Fibroblast of skin of left biceps (primary cell): ENCODE results near the gene ZNF654.
A peak's percentile ranks its signal among the peaks of the same experiment; 100 is the strongest.
"Not testable (repeated sequence)": the region's sequence is repeated elsewhere in the genome, so short reads cannot be mapped to it uniquely, and the experiment has no call there.

ENCODE experiments used
- DNase-seq, 2 experiments: peaks; one replicate each; pipeline ENCODE4 v3.0.0-alpha.2; 2013; ENCODE audit warnings: low read depth in 2 of 2

Gene ZNF654

GRCh38 chr3:88059380-88060170, 520 bp downstream of the ZNF654 start:
- no peak for DNase-seq

GRCh38 chr3:88061746-88062145, 2.7 kb downstream of the ZNF654 start:
- no peak for DNase-seq

DNA sequence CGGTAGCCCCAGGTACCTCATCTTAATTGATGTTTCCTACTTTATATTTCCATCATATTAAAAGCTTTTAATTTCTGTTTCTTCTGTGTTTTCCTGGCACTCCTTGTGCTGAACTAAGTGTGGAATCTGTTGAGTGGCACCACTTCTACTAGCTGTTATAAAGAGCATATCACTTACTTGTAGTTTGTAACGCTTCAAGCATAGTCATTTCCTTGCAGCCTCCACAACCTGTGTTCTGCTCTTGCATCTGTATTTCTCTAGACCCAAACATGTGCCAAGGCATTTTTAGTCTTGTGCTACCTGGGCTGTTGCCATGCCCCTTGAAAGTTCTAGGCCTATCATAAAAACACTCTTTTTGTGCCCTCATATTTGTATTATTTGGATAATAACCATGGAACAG, 16.0 kb downstream of the ZNF654 start:
- no peak for DNase-seq

- DNase-seq: no peak
These were observed 16.4 kb downstream of the ZNF654 start for GRCh38 chr3:88075497-88075896.

DNA sequence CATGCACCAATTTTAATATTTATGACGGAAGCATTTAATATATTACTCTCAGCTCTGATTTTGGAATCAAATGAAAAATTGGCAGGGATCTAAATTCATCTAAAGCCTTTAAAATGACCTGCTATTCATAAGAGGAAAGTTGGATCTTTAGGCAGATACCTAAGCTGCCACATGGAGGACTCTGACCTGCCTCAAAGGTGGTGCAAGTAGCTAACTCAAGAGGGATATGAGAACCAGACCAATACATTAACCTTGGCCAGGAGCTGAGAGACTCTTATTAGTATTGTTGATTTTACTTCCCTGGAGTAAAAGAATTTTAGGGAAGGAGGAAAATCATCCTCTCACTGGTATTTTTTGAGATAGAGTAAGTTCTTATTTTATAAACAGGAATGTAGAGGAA, 17.7 kb downstream of the ZNF654 start:
- DNase-seq: no peak

DNA sequence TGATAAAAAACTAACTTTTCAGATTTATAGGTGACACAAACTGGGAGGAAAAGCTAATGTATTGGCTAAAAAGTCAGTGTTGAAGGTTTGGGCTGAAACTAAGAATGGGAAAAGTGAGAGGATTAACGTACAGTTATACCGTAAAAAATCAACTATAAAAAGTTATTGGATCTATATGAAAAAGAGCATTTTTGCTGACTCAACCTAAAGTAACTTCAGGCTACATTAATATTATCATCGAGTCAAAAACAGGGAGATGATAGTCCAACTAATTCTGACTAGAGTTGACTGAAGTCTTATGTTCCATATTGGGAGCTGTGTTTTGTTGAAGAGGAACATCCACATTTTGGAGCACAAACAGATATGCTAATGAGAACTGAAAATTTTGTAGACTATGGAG, 19.9 kb downstream of the ZNF654 start:
- DNase-seq: no peak

GRCh38 chr3:88082854-88083253, 23.8 kb downstream of the ZNF654 start:
- no peak for DNase-seq

DNA sequence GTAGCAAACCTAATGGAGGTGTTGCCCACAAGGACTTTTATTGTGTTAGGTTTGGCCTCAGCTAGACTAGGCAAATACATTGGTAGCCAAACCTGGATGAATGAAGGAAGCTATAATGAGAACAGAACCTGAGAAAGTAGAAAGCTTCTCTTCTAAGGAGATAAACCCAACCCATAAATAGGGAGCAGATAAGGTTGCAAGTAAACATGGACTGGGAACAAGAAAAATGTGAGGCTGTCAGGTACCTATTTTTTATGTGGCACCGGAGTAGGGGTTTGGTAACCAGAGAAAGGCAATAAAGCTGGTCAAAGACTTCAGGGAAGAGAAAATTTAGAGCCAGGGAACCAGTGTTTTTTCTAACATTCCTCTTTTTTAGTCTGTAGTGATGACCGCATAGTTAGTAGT, 25.0 kb downstream of the ZNF654 start:
- DNase-seq: no peak

- no peak for DNase-seq
These were observed 31.6 kb downstream of the ZNF654 start for GRCh38 chr3:88090681-88091080.

- no peak for DNase-seq
These were observed 33.2 kb downstream of the ZNF654 start for GRCh38 chr3:88092270-88092669.

DNA sequence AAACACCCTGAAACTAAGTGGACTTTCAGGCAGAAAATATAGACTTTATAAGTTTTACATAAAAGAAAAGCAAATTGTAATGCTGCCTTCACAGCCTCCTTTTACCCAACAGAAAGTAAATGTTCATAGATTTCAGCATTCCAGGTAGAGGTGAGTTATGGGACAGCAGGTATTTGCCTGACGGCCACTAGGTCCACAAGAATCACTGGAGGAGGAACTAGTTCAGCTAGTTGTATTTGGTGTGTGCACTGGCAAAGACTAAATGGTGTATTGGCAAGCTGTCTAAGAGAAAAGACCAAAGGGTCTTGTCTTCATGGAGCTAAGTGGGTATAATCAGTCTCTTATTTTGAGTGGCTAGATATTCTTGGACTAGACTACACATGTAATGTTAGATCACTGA, 34.2 kb downstream of the ZNF654 start:
- no peak for DNase-seq

DNA sequence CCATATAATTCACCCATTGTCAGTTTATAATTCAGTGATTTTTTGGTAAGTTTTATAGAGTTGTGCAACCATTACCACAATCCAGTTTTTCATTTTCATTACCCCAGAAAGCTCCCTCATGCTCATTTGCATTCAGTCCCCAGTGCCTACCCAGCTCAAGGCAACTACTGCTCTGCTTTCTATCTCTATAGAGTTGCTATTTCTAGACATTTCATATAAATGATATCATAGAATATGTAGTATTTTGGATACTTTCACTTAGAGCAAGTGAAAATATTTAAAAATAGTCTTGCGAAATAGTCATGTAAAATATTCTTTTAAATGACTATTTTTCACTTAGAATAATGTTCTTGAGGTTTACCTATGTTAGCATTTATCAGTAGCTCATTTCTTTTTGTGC, 42.1 kb downstream of the ZNF654 start:
- DNase-seq: no peak

- peak; percentile 3 to 4 for DNase-seq
These were observed 46.3 kb downstream of the ZNF654 start for GRCh38 chr3:88105325-88105724.

DNA sequence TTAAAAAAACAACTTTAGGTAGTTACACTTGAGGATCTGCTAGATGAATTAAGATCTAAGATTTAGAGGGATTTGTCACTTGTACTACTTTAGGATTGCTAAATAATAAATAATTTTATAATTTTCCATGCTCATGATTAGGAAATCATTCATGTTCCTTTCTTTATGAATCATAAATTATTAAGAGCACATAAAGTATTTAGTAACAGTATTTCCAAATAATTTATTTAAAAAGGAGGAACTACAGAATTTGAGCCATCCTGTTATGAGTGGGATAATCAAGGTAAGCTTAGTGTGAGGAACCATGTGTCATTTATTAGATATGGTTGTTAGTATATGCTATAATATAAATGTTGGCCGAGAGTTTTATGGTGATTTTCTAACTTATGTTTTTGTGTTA, 53.2 kb downstream of the ZNF654 start:
- no peak for DNase-seq

DNA sequence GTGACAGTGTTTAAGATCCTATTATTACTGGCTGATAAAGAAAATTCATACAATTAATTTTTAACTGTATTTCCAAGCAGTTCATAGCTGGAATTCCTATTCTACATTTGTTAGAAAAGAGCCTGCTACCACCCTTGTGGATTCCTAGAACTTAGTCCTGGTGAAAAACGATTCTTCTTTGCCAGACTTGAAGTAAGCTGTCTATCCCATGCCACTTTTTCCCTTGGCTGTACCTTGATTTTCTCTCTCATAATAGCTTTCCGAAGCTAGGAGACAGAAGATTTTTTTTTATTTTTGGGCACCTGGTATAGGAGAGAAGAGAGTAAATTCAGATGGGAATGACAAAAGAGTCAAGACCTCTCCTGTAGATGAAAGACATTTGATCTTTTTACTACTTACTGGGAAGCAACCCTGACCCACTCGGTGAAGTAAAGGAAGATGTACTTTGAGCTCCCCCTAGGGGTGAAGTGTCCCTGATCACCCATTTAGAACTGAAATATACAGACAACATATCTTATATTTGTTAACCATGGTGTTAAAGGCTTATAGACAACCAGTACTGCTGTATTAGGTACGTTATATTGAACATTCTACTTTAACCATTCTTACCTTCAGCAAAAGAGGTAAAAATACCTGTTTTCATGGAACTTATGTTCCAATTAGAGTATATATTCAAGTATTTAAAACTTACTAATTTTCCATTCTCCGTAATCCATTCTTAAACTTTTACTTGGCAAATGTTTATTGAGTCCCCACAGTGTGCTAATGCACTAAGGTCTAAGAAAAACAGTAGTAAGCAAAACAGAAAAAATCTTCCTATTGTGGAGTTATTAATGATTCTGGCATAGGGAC, 54.5 kb downstream of the ZNF654 start:
- DNase-seq: peak in 1 of 2 experiments; percentile 33

- DNase-seq: no peak
These were observed 56.0 kb downstream of the ZNF654 start for GRCh38 chr3:88114878-88115549.

DNA sequence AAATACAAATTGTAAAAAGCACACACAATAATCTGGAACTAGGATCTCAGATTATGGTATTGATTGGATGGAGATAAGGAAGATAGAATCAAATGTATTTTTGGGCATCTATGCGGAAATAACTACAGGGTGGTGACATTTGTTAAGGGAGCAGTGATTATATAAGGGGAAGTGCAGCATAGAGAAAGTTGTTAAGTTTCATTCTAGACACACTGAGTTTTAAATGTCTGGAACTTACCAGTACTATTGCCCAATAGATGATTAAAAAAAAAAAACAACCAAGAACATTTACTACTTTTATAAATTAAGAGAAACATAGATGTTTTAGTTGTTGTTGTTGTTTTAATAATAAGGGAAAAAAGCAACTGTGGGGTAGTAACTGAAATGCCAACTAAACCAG, 58.6 kb downstream of the ZNF654 start:
- no peak for DNase-seq

DNA sequence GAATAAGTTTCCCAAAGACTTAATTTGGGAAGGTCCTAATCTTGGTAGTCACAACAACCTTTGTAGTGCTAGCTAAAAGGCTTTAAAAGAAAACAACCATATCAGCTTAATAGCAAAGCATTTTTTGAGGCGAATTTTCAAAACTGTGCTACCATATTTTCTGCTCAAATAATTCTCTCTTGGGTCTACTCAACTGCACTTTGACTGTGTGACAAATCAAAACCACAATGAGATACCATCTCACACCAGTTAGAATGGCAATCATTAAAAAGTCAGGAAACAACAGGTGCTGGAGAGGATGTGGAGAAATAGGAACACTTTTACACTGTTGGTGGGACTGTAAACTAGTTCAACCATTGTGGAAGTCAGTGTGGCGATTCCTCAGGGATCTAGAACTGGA, 59.5 kb downstream of the ZNF654 start:
- DNase-seq: not testable (repeated sequence)

DNA sequence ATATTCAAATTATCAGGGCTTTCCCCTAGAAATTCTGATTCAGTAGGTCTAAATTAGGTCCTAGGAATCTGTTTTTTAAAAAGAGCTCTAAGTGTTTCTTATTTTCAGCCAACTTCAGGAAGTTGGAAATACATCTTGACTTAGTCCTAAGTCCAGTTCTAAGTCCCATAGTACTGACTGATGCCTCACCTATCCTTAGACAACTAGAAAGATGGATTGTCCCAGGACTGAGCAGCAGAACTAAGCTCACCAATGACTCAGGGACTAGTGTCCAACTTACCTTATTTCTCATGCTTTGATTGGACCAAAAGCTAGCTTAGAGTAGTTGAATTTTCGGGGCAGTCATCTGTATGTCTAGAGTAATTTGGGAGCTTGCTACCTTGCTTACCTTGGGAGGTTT, 64.5 kb downstream of the ZNF654 start:
- DNase-seq: no peak

- no peak for DNase-seq
These were observed 72.6 kb downstream of the ZNF654 start for GRCh38 chr3:88131695-88132094.

- DNase-seq: no peak
These were observed 73.8 kb downstream of the ZNF654 start for GRCh38 chr3:88132894-88133293.

DNA sequence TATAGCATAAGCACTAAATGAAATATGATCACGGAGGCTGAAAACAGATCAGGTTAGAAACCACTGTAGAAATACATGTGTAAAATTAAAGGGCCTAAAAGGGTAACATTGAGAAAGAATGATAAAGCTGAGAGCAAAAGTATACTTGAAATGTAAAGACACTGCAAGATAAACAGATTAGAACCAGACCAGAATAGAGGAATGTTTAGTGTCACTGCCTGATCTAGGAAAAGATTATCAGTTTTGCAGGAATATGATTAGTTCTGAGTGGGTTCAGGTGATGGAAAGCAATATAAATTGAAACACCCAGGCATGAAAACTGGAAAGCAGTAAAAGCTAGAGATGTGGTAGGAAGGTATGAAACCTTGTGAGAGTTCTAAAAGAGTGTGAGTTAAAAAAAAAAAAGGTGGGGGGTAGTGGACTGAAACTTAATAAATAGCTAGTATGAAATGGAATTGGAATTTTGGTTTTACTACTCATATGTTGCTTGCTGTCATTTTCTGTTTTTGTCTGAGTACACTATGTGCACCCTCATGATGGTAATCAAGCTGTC, 74.7 kb downstream of the ZNF654 start:
- no peak for DNase-seq
